Breast epithelium (tissue), 3 donors: ENCODE data around the gene C19orf33.

Experiments used
- POLR2A ChIP-seq: fragments of 450-650 bp; IDR thresholded peaks from one replicate; pipeline ENCODE4 v1.6.1; 2016; ENCODE audit warnings: antibody characterized with exemption, mild to moderate bottlenecking, moderate library complexity
- POLR2AphosphoS5 ChIP-seq, 3 donors: sonication (generic); formaldehyde crosslinking; IDR thresholded peaks; one replicate each; pipeline ENCODE4 v1.6.1; 2017; ENCODE audit warnings: antibody characterized with exemption in 3 of 3
- TF ChIP-seq, protein P1 (sequence below), 3 donors: fragments of 450-650 bp; IDR thresholded peaks; one replicate each; pipeline ENCODE4 v1.5.1; 2016 to 2017; ENCODE audit warnings: antibody characterized with exemption in 3 of 3, mild to moderate bottlenecking in 3 of 3, moderate library complexity in 3 of 3

DNA sequence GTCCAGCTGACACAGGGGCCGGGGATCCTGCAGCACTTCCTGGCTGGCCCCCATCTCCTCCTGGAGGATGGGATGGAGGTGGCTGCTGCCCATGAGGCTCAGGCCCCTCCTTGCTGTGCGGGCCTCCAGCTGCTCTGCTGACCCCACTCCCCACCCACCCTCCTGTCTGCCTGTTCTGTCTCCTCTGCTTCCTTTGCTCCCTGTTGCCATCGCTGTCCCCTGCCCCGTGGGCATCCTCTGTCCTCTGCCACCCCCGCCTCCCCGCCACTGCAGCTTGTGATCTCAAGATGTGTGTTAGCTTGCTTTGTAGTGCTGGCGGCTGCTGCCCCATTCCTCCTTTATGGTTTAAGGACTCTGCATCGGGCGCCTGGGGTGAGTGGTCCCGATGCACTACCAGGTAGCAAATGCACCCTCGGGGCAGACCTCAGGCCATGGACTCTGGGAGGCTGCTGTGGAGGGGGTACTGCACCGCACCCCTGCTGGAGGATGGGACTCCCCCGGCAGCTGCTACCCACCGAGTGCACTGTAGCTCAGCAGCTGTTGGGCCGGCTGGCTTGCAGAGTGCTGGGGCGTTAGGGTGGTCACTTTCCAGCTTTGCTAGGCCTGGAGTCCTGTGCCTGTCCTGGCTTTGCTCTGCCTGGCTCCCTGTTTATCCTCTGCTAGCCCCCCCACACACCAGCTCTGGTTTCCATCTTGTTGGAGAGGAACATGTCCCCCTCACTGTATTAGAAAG is 15.8 kb upstream of the C19orf33 start:
- TF ChIP-seq, protein P1, sequence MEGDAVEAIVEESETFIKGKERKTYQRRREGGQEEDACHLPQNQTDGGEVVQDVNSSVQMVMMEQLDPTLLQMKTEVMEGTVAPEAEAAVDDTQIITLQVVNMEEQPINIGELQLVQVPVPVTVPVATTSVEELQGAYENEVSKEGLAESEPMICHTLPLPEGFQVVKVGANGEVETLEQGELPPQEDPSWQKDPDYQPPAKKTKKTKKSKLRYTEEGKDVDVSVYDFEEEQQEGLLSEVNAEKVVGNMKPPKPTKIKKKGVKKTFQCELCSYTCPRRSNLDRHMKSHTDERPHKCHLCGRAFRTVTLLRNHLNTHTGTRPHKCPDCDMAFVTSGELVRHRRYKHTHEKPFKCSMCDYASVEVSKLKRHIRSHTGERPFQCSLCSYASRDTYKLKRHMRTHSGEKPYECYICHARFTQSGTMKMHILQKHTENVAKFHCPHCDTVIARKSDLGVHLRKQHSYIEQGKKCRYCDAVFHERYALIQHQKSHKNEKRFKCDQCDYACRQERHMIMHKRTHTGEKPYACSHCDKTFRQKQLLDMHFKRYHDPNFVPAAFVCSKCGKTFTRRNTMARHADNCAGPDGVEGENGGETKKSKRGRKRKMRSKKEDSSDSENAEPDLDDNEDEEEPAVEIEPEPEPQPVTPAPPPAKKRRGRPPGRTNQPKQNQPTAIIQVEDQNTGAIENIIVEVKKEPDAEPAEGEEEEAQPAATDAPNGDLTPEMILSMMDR (IDR thresholded peaks at IDR 0.05): no peak
- TF ChIP-seq POLR2AphosphoS5 (IDR thresholded peaks at IDR 0.05) (no peak), POLR2A (no peak)
